Retinal pigment epithelial cell (primary cell): ENCODE measurements around the gene TRIM69.

ENCODE experiments used
- DNase-seq: peaks from one replicate; pipeline ENCODE4 v3.0.0-alpha.2; 2010; ENCODE audit warnings: low read depth
- H3K4me3 ChIP-seq: 2 replicates; pipeline ENCODE4 v1.5.1; 2011; ENCODE audit warnings: mild to moderate bottlenecking, low read length, control low read depth, moderate library complexity
- CTCF ChIP-seq: conservative IDR thresholded peaks from 2 replicates; pipeline ENCODE4 v1.5.1; 2011; ENCODE audit warnings: low read depth, low read length, control low read depth, inconsistent platforms

Gene TRIM69

GRCh38 chr15:44812029-44812517 lies 75.7 kb downstream of the TRIM69 start:
- H3K4me3 ChIP-seq, result no peak overlapping the region
- TF ChIP-seq CTCF, result no peak
- DNase-seq, result no peak

- no peak for TF ChIP-seq CTCF
- DNase-seq, result no peak
- H3K4me3 ChIP-seq, result no peak overlapping the region
Observed at GRCh38 chr15:44813231-44813630, 76.9 kb downstream of the TRIM69 start.
